CD14-positive monocyte (primary cell): ENCODE measurements around the gene SRCAP. TPM values are rescaled to one million over a fixed set of nuclear protein-coding genes. Genes with fewer than 3 reads are reported as not detected.
"Not testable (repeated sequence)": the region's sequence is repeated elsewhere in the genome, so short reads cannot be mapped to it uniquely, and the experiment has no call there.

Experiments used
- DNase-seq, 3 donors: peaks; one replicate each; pipeline ENCODE4 v3.0.0-alpha.2; 2011 to 2022
- H2AFZ ChIP-seq: 2 replicates; pipeline ENCODE4 v1.6.0; 2012; ENCODE audit warnings: mild to moderate bottlenecking, low read depth, low read length, inconsistent platforms; ENCODE audit not compliant: insufficient read depth, poor library complexity, severe bottlenecking
- H3K27ac ChIP-seq, 2 donors: 1 replicate in 1 of 2; 2 replicates in 1 of 2; pipeline ENCODE4 v1.5.1; 2012 to 2013; ENCODE audit warnings: low read length in 2 of 2, control low read depth in 1 of 2, inconsistent platforms in 1 of 2, low read depth in 1 of 2, mild to moderate bottlenecking in 1 of 2
- H3K27me3 ChIP-seq, 2 donors: one replicate each; pipeline versions ENCODE4 v1.6.0 to v1.6.1; 2011 to 2013; ENCODE audit warnings: low read length in 2 of 2; ENCODE audit not compliant: control insufficient read depth in 2 of 2, insufficient read depth in 2 of 2
- H3K36me3 ChIP-seq, 2 donors: replicated peaks in 1 of 2; 1 replicate in 1 of 2; 2 replicates in 1 of 2; pipeline versions ENCODE4 v1.5.1 to v1.6.1; 2012 to 2013; ENCODE audit warnings: low read length in 2 of 2, control low read depth in 1 of 2, inconsistent platforms in 1 of 2, mild to moderate bottlenecking in 1 of 2; ENCODE audit not compliant: insufficient read depth in 2 of 2, control insufficient read depth in 1 of 2
- H3K4me1 ChIP-seq, 2 donors: 1 replicate in 1 of 2; 2 replicates in 1 of 2; pipeline versions ENCODE4 v1.5.1 to v1.6.1; 2012 to 2013; ENCODE audit warnings: low read length in 2 of 2, control low read depth in 1 of 2, inconsistent platforms in 1 of 2, mild to moderate bottlenecking in 1 of 2, moderate library complexity in 1 of 2; ENCODE audit not compliant: insufficient read depth in 2 of 2, control insufficient read depth in 1 of 2
- H3K4me2 ChIP-seq: replicated peaks from 2 replicates; pipeline ENCODE3; 2012; ENCODE audit warnings: low read length, moderate library complexity, mild to moderate bottlenecking; ENCODE audit not compliant: poor library complexity, severe bottlenecking; ENCODE audit errors: extremely low read depth
- H3K4me3 ChIP-seq, 3 experiments: fragments of 200-600 bp in 1 of 3; sonication (generic) in 1 of 3; replicated peaks in 1 of 3; 1 replicate in 2 of 3; 2 replicates in 1 of 3; pipeline ENCODE4 v1.5.1; 2011 to 2013; ENCODE audit warnings: low read length in 3 of 3, mild to moderate bottlenecking in 3 of 3, control low read depth in 2 of 3, low read depth in 2 of 3, inconsistent platforms in 1 of 3, moderate library complexity in 1 of 3
- H3K79me2 ChIP-seq: 2 replicates; pipeline ENCODE4 v1.6.0; 2012; ENCODE audit warnings: mild to moderate bottlenecking, control low read depth, inconsistent platforms, low read length, moderate library complexity; ENCODE audit not compliant: insufficient read depth
- H3K9ac ChIP-seq: 2 replicates; pipeline ENCODE4 v1.6.0; 2017; ENCODE audit warnings: low read length, mild to moderate bottlenecking; ENCODE audit not compliant: insufficient read depth, poor library complexity, severe bottlenecking
- H3K9me3 ChIP-seq, 2 donors: replicated peaks in 1 of 2; 1 replicate in 1 of 2; 2 replicates in 1 of 2; pipeline versions ENCODE4 v1.5.1 to v1.6.1; 2012 to 2013; ENCODE audit warnings: low read length in 2 of 2, control low read depth in 1 of 2; ENCODE audit not compliant: control insufficient read depth in 1 of 2, insufficient read depth in 1 of 2
- H4K20me1 ChIP-seq: 2 replicates; pipeline ENCODE4 v1.6.0; 2012; ENCODE audit warnings: mild to moderate bottlenecking, low read length, control low read depth, moderate library complexity; ENCODE audit not compliant: insufficient read depth
- H3K27ac Mint-ChIP-seq, 7 donors: one replicate each; pipeline ENCODE4 v1.8.0; 2020; ENCODE audit warnings: mild to moderate bottlenecking in 7 of 7, mixed read lengths in 7 of 7, moderate library complexity in 6 of 7, inconsistent platforms in 2 of 7
- H3K27me3 Mint-ChIP-seq, 3 donors: one replicate each; pipeline ENCODE4 v1.8.0; 2021 to 2022; ENCODE audit warnings: low read depth in 3 of 3, mild to moderate bottlenecking in 3 of 3, mixed read lengths in 3 of 3, moderate library complexity in 3 of 3, inconsistent platforms in 1 of 3
- H3K36me3 Mint-ChIP-seq, 2 donors: one replicate each; pipeline ENCODE4 v1.8.0; 2020; ENCODE audit warnings: mixed read lengths in 2 of 2, inconsistent platforms in 1 of 2, mild to moderate bottlenecking in 1 of 2
- H3K4me1 Mint-ChIP-seq: one replicate; pipeline ENCODE4 v1.8.0; 2020; ENCODE audit warnings: mild to moderate bottlenecking, mixed read lengths
- H3K4me3 Mint-ChIP-seq, 2 donors: one replicate each; pipeline ENCODE4 v1.8.0; 2020; ENCODE audit warnings: mild to moderate bottlenecking in 2 of 2, mixed read lengths in 2 of 2, moderate library complexity in 1 of 2
- H3K9me3 Mint-ChIP-seq, 7 donors: one replicate each; pipeline ENCODE4 v1.8.0; 2020 to 2022; ENCODE audit warnings: mixed read lengths in 7 of 7, mild to moderate bottlenecking in 6 of 7, moderate library complexity in 6 of 7, inconsistent platforms in 2 of 7
- WGBS: methylation state at CpG from one replicate; pipeline ENCODE4 v1.1.5; 2013; ENCODE audit warnings: missing lambda C conversion rate; ENCODE audit not compliant: insufficient coverage; 5-methylcytosine and 5-hydroxymethylcytosine counted together
- intact Hi-C, 2 donors: fragments of 100-400 bp; cut with micrococcal nuclease; formaldehyde crosslinking; loops; one replicate each; pipeline versions ENCODE4 v1.15.0 to v1.15.1; 2023
- polyA plus RNA-seq, 3 donors: library from polyadenylated mRNA; depleted of rRNA in 1 of 3; unstranded in 2 of 3; stranded (reverse) in 1 of 3; fragments of 300-500 nt in 2 of 3; fragments of >200 nt in 1 of 3; fragmentation: Illumina TruSeq in 2 of 3; gene quantifications; 1 replicate in 2 of 3; 2 replicates in 1 of 3; pipeline ENCODE4 v1.2.3, GENCODE V29; 2012 to 2021
- TF ChIP-seq, protein P1 (sequence below): fragments of 200-600 bp; IDR thresholded peaks from one replicate; pipeline ENCODE4 v1.8.0; 2022; ENCODE audit warnings: antibody characterized with exemption, mild to moderate bottlenecking

Gene SRCAP
- polyA plus RNA-seq, 3 donors, result 3.0 to 16.0 (median 6.3) TPM

DNA sequence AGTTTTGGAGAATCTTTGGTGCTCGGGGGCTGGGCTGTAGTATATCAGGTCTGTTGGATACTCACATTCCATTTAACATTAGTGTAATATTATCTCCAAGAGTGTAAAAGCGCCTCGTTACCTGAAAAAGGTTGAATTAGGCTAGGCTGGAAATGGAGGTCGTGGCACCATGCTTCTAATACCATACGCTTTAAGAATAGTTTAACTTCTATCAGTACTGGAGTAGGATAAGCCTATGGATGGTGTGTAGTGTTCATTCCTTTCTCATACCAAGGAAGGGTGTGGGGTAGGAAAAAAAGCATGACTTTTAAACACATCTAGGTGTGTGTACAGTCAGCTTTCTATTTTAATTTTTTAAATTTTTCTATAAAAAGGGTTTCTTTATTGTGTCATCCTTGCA lies 2.0 kb downstream of the SRCAP start:
- TF ChIP-seq, protein P1, sequence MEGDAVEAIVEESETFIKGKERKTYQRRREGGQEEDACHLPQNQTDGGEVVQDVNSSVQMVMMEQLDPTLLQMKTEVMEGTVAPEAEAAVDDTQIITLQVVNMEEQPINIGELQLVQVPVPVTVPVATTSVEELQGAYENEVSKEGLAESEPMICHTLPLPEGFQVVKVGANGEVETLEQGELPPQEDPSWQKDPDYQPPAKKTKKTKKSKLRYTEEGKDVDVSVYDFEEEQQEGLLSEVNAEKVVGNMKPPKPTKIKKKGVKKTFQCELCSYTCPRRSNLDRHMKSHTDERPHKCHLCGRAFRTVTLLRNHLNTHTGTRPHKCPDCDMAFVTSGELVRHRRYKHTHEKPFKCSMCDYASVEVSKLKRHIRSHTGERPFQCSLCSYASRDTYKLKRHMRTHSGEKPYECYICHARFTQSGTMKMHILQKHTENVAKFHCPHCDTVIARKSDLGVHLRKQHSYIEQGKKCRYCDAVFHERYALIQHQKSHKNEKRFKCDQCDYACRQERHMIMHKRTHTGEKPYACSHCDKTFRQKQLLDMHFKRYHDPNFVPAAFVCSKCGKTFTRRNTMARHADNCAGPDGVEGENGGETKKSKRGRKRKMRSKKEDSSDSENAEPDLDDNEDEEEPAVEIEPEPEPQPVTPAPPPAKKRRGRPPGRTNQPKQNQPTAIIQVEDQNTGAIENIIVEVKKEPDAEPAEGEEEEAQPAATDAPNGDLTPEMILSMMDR, result no peak
- Mint-ChIP-seq H3K27ac (no peak overlapping the region), H3K27me3 (no peaks in the 10 kb centered on the region), H3K36me3 (peaks cover 44 to 57% of the 10 kb centered on the region in 2 donors), H3K4me1 (peaks cover 20% of the 10 kb centered on the region), H3K9me3 (peaks cover 0 to 2% (median 0%) of the 10 kb centered on the region in 7 donors), H3K4me3 (no peak overlapping the region)
- Histone ChIP-seq H3K4me1 (peaks cover 16 to 28% of the 10 kb centered on the region in 2 donors), H4K20me1 (peaks cover 60% of the 10 kb centered on the region), H3K4me2 (no peak overlapping the region), H3K79me2 (peaks cover 57% of the 10 kb centered on the region), H3K36me3 (peaks cover 52 to 57% of the 10 kb centered on the region in 2 donors), H3K9me3 (no peaks in the 10 kb centered on the region), H3K9ac (no peak overlapping the region), H3K27me3 (no peaks in the 10 kb centered on the region), H3K27ac (peak overlapping the region in 1 of 2 donors; percentile 36), H3K4me3 (no peak overlapping the region), H2AFZ (no peak overlapping the region)
- intact Hi-C loops, result loop anchor here in 1 of 2 donors (2.0 to 5.0 kb wide), 2 partner anchors 14 to 46 kb away; partner anchors contain the start of gene PHKG2
- WGBS, result no CpG with 5 or more reads among the region's 5 CpGs
- no peak for DNase-seq

DNA sequence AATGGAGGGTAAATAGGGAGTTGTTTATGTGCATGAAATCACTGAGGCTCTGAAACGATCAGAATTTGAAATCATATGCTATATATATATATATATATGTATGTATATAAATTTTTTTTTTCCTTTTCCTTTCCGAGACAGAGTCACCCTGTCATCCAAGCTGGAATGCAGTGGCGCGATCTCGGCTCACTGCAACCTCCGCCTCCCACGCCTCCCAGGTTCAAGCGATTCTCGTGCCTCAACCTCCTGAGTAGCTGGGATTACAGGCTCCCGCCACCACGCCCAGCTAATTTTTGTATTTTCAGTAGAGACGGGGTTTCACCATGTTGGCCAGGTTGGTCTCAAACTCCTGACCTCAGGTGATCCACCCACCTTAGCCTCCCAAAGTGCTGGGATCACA lies 4.1 kb downstream of the SRCAP start:
- intact Hi-C loops, result loop anchor here in 1 of 2 donors (5.0 kb wide), 1 partner anchor 44 kb away; the partner anchor contains the start of gene PHKG2
- not testable (repeated sequence) for H3K4me3 ChIP-seq, H3K27me3 Mint-ChIP-seq, H3K9me3 ChIP-seq, H3K4me3 Mint-ChIP-seq, H3K9me3 Mint-ChIP-seq, H3K4me2 ChIP-seq, DNase-seq, H3K9ac ChIP-seq, H3K27ac ChIP-seq, H2AFZ ChIP-seq, H3K27me3 ChIP-seq, H3K27ac Mint-ChIP-seq
- Histone ChIP-seq H3K79me2 (peaks cover 73% of the 10 kb centered on the region), H3K36me3 (peaks cover 73 to 78% of the 10 kb centered on the region in 2 donors), H4K20me1 (peaks cover 80% of the 10 kb centered on the region), H3K4me1 (peaks cover 10 to 19% of the 10 kb centered on the region in 2 donors)
- peaks cover 13% of the 10 kb centered on the region for H3K4me1 Mint-ChIP-seq
- no CpG with 5 or more reads among the region's 12 CpGs for WGBS
- peaks cover 62 to 77% of the 10 kb centered on the region in 2 donors for H3K36me3 Mint-ChIP-seq
